Natural killer cell (primary cell): ENCODE measurements around the gene MALRD1. TPM values are rescaled to one million over a fixed set of nuclear protein-coding genes. Genes with fewer than 3 reads are reported as not detected.

Experiments used
- ATAC-seq, 3 donors: fragments of 150-1000 bp in 2 of 3; fragments of 200-7000 bp in 1 of 3; cut with Tn5 transposase; 1 replicate in 1 of 3; 2 replicates in 2 of 3; pipeline ENCODE4 v1.10.0; 2021; ENCODE audit warnings: mild to moderate bottlenecking in 2 of 3, moderate library complexity in 2 of 3
- DNase-seq, 2 donors: peaks; one replicate each; pipeline versions ENCODE4 v3.0.0 to v3.0.0-alpha.2; 2013 to 2021; ENCODE audit warnings: mixed read lengths in 1 of 2
- H3K27ac ChIP-seq: one replicate; pipeline ENCODE4 v1.5.1; 2013; ENCODE audit warnings: mild to moderate bottlenecking, low read length
- H3K27me3 ChIP-seq: one replicate; pipeline ENCODE4 v1.6.1; 2013; ENCODE audit warnings: low read length; ENCODE audit not compliant: control insufficient read depth, insufficient read depth
- H3K36me3 ChIP-seq: one replicate; pipeline ENCODE4 v1.6.1; 2013; ENCODE audit warnings: low read length; ENCODE audit not compliant: control insufficient read depth, insufficient read depth
- H3K4me1 ChIP-seq: one replicate; pipeline ENCODE4 v1.6.1; 2013; ENCODE audit warnings: low read length; ENCODE audit not compliant: control insufficient read depth, insufficient read depth
- H3K4me3 ChIP-seq: one replicate; pipeline ENCODE4 v1.5.1; 2013; ENCODE audit warnings: low read length
- H3K9me3 ChIP-seq: one replicate; pipeline ENCODE4 v1.6.1; 2013; ENCODE audit warnings: low read length; ENCODE audit not compliant: control insufficient read depth, insufficient read depth
- H3K27ac Mint-ChIP-seq, 2 donors: one replicate each; pipeline ENCODE4 v1.8.0; 2022; ENCODE audit warnings: mild to moderate bottlenecking in 2 of 2, mixed read lengths in 2 of 2, moderate library complexity in 1 of 2
- H3K27me3 Mint-ChIP-seq, 2 donors: one replicate each; pipeline ENCODE4 v1.8.0; 2022; ENCODE audit warnings: low read depth in 2 of 2, mixed read lengths in 2 of 2
- H3K36me3 Mint-ChIP-seq: one replicate; pipeline ENCODE4 v1.8.0; 2022; ENCODE audit warnings: mixed read lengths
- H3K4me1 Mint-ChIP-seq, 2 donors: one replicate each; pipeline ENCODE4 v1.8.0; 2022; ENCODE audit warnings: mixed read lengths in 2 of 2
- H3K4me3 Mint-ChIP-seq: one replicate; pipeline ENCODE4 v1.8.0; 2022; ENCODE audit warnings: mild to moderate bottlenecking, moderate library complexity, mixed read lengths
- H3K9me3 Mint-ChIP-seq, 2 donors: one replicate each; pipeline ENCODE4 v1.8.0; 2022; ENCODE audit warnings: mixed read lengths in 2 of 2
- WGBS: methylation state at CpG from one replicate; pipeline ENCODE4 v1.1.7; 2013; ENCODE audit warnings: missing lambda C conversion rate; ENCODE audit not compliant: insufficient coverage; 5-methylcytosine and 5-hydroxymethylcytosine counted together
- intact Hi-C: fragments of 100-400 bp; cut with micrococcal nuclease; formaldehyde crosslinking; loops from one replicate; pipeline ENCODE4 v1.14.2; 2022
- total RNA-seq, 4 donors: library from RNA; stranded (reverse); fragments of 120-200 nt in 1 of 4; gene quantifications; one replicate each; pipeline versions ENCODE4 v1.2.3 to v1.2.4, GENCODE V29; 2013 to 2022
- TF ChIP-seq, protein P1 (sequence below): fragments of 200-600 bp; IDR thresholded peaks from one replicate; pipeline ENCODE4 v1.8.0; 2022; ENCODE audit warnings: antibody characterized with exemption

The MALRD1 gene
- total RNA-seq, 3 donors from 2014 or later (not counting 1 experiment from before 2014, with no cell fraction given): not detected

GRCh38 chr10:19772972-19773371, 724.4 kb downstream of the MALRD1 start:
- no peak for DNase-seq
- ATAC-seq: no peak
- H3K4me3 Mint-ChIP-seq: no peak overlapping the region
- H3K4me1 Mint-ChIP-seq: peaks cover 0 to 5% of the 10 kb centered on the region in 2 donors
- no peaks in the 10 kb centered on the region for H3K9me3 Mint-ChIP-seq
- TF ChIP-seq, protein P1, sequence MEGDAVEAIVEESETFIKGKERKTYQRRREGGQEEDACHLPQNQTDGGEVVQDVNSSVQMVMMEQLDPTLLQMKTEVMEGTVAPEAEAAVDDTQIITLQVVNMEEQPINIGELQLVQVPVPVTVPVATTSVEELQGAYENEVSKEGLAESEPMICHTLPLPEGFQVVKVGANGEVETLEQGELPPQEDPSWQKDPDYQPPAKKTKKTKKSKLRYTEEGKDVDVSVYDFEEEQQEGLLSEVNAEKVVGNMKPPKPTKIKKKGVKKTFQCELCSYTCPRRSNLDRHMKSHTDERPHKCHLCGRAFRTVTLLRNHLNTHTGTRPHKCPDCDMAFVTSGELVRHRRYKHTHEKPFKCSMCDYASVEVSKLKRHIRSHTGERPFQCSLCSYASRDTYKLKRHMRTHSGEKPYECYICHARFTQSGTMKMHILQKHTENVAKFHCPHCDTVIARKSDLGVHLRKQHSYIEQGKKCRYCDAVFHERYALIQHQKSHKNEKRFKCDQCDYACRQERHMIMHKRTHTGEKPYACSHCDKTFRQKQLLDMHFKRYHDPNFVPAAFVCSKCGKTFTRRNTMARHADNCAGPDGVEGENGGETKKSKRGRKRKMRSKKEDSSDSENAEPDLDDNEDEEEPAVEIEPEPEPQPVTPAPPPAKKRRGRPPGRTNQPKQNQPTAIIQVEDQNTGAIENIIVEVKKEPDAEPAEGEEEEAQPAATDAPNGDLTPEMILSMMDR: no peak
- intact Hi-C loops: no loop called here
- no peak overlapping the region for H3K27ac Mint-ChIP-seq
- Histone ChIP-seq H3K36me3 (no peaks in the 10 kb centered on the region), H3K4me3 (no peak overlapping the region), H3K4me1 (no peaks in the 10 kb centered on the region), H3K27me3 (no peaks in the 10 kb centered on the region), H3K27ac (no peak overlapping the region), H3K9me3 (no peaks in the 10 kb centered on the region)
- WGBS: 40% methylated on average over 2 of the region's 2 CpGs
- peaks cover 7% of the 10 kb centered on the region in 2 donors for H3K27me3 Mint-ChIP-seq
- H3K36me3 Mint-ChIP-seq: no peaks in the 10 kb centered on the region

- Histone ChIP-seq H3K36me3 (no peaks in the 10 kb centered on the region), H3K4me3 (no peak overlapping the region), H3K27ac (no peak overlapping the region), H3K27me3 (no peaks in the 10 kb centered on the region), H3K9me3 (no peaks in the 10 kb centered on the region), H3K4me1 (no peaks in the 10 kb centered on the region)
- intact Hi-C loops: no loop called here
- no peak overlapping the region for H3K4me3 Mint-ChIP-seq
- H3K4me1 Mint-ChIP-seq: no peaks in the 10 kb centered on the region
- H3K9me3 Mint-ChIP-seq: no peaks in the 10 kb centered on the region
- 26% methylated on average over 2 of the region's 2 CpGs for WGBS
- H3K27ac Mint-ChIP-seq: no peak overlapping the region
- H3K36me3 Mint-ChIP-seq: no peaks in the 10 kb centered on the region
- ATAC-seq: peak in 1 of 3 donors; percentile 49
- TF ChIP-seq, protein P1: no peak
- DNase-seq: no peak
- H3K27me3 Mint-ChIP-seq: peaks cover 7% of the 10 kb centered on the region in 2 donors
Observed at GRCh38 chr10:19775296-19775695, 726.7 kb downstream of the MALRD1 start.

DNA sequence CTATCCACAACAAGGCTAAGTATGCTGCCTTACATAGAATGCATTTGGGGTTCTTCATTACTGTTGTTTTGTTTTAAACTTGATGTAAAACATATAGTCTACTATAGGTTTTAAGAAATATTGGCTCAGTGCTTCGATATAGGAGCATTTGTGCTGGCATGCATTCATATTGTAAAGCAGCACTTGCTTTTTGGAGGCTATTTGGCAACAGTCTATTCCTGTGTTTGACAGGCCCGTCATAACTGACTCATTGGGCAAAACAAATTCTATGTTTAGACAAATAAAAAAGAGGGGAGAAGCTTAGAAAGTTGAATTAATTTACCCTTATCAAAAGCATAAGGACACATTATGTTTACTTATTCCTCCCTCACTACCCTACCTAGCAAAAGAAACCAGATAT, 729.2 kb downstream of the MALRD1 start:
- Histone ChIP-seq H3K27me3 (no peaks in the 10 kb centered on the region), H3K9me3 (no peaks in the 10 kb centered on the region), H3K27ac (no peak overlapping the region), H3K4me3 (no peak overlapping the region), H3K4me1 (no peaks in the 10 kb centered on the region), H3K36me3 (no peaks in the 10 kb centered on the region)
- peaks cover 0 to 5% of the 10 kb centered on the region in 2 donors for H3K4me1 Mint-ChIP-seq
- intact Hi-C loops: no loop called here
- no peak overlapping the region for H3K4me3 Mint-ChIP-seq
- DNase-seq (no peak), ATAC-seq (no peak)
- H3K36me3 Mint-ChIP-seq: no peaks in the 10 kb centered on the region
- H3K9me3 Mint-ChIP-seq: no peaks in the 10 kb centered on the region
- TF ChIP-seq, protein P1: no peak
- H3K27me3 Mint-ChIP-seq: peaks cover 7 to 13% of the 10 kb centered on the region in 2 donors
- WGBS: 36% methylated on average over 1 of the region's 2 CpGs
- no peak overlapping the region for H3K27ac Mint-ChIP-seq

GRCh38 chr10:19778996-19779395, 730.4 kb downstream of the MALRD1 start:
- H3K27me3 ChIP-seq: no peaks in the 10 kb centered on the region
- TF ChIP-seq, protein P1: no peak
- no peak overlapping the region for H3K4me3 ChIP-seq
- no peaks in the 10 kb centered on the region for H3K4me1 ChIP-seq
- Mint-ChIP-seq H3K4me3 (no peak overlapping the region), H3K4me1 (peaks cover 0 to 5% of the 10 kb centered on the region in 2 donors), H3K27ac (no peak overlapping the region), H3K9me3 (no peaks in the 10 kb centered on the region), H3K36me3 (no peaks in the 10 kb centered on the region), H3K27me3 (peaks cover 7 to 13% of the 10 kb centered on the region in 2 donors)
- DNase-seq: no peak
- WGBS: 44% methylated on average over 1 of the region's 2 CpGs
- H3K27ac ChIP-seq: no peak overlapping the region
- H3K36me3 ChIP-seq: no peaks in the 10 kb centered on the region
- no peak for ATAC-seq
- intact Hi-C loops: no loop called here
- H3K9me3 ChIP-seq: no peaks in the 10 kb centered on the region
